HepG2 (cell line): Measurements from ENCODE around the gene GATAD2B. TPM values are rescaled to one million over a fixed set of nuclear protein-coding genes. Genes with fewer than 3 reads are reported as not detected.

ENCODE experiments used
- JDP2 ChIP-seq: sonication (generic); formaldehyde crosslinking; IDR thresholded peaks from 2 replicates; pipeline ENCODE4 v1.8.1; 2022; ENCODE audit warnings: missing genetic modification reagents, borderline replicate concordance
- KLF6 ChIP-seq: IDR thresholded peaks from 2 replicates; pipeline ENCODE4 v1.8.0; 2016; ENCODE audit warnings: missing biosample characterization, missing genetic modification reagents
- KMT2A ChIP-seq: sonication (generic); formaldehyde crosslinking; IDR thresholded peaks from 2 replicates; pipeline ENCODE4 v1.4.0; 2020; ENCODE audit warnings: missing genetic modification reagents
- MAFG ChIP-seq: sonication (generic); formaldehyde crosslinking; IDR thresholded peaks from 2 replicates; pipeline ENCODE4 v1.5.1; 2020; ENCODE audit warnings: mild to moderate bottlenecking, missing genetic modification reagents
- POLR2AphosphoS5 ChIP-seq: IDR thresholded peaks from 2 replicates; pipeline ENCODE4 v1.6.1; 2012; ENCODE audit warnings: low read depth, low read length
- POLR2G ChIP-seq: fragments of 200-400 bp; formaldehyde crosslinking; IDR thresholded peaks from 2 replicates; pipeline ENCODE4 v1.6.1; 2018; ENCODE audit warnings: mild to moderate bottlenecking, low read depth, low read length, moderate library complexity
- PRPF4 ChIP-seq: fragments of 200-400 bp; formaldehyde crosslinking; IDR thresholded peaks from 2 replicates; pipeline ENCODE4 v1.6.1; 2016; ENCODE audit warnings: low read length, low read depth; ENCODE audit not compliant: poor library complexity, severe bottlenecking
- SOX5 ChIP-seq: IDR thresholded peaks from 2 replicates; pipeline ENCODE4 v1.6.1; 2016; ENCODE audit warnings: borderline replicate concordance
- ZMYM3 ChIP-seq: sonication (generic); formaldehyde crosslinking; IDR thresholded peaks from 2 replicates; pipeline ENCODE4 v1.5.1; 2020; ENCODE audit warnings: mild to moderate bottlenecking, missing genetic modification reagents
- ZNF136 ChIP-seq: sonication (generic); formaldehyde crosslinking; IDR thresholded peaks from 2 replicates; pipeline ENCODE4 v1.8.1; 2022; ENCODE audit warnings: low read depth, mild to moderate bottlenecking, moderate library complexity, missing genetic modification reagents
- ZNF484 ChIP-seq: sonication (generic); formaldehyde crosslinking; IDR thresholded peaks from 2 replicates; pipeline ENCODE4 v1.5.1; 2020; ENCODE audit warnings: mild to moderate bottlenecking, low read depth, missing genetic modification reagents, borderline replicate concordance
- ZNF552 ChIP-seq: sonication (generic); formaldehyde crosslinking; IDR thresholded peaks from 2 replicates; pipeline ENCODE4 v1.9.0; 2022; ENCODE audit warnings: missing genetic modification reagents, mild to moderate bottlenecking, borderline replicate concordance
- ZNF7 ChIP-seq: IDR thresholded peaks from 2 replicates; pipeline ENCODE4 v1.6.1; 2016; ENCODE audit warnings: missing biosample characterization, missing genetic modification reagents
- ZNF83 ChIP-seq: sonication (generic); formaldehyde crosslinking; IDR thresholded peaks from 2 replicates; pipeline ENCODE4 v1.4.0; 2020; ENCODE audit warnings: missing genetic modification reagents, mild to moderate bottlenecking, borderline replicate concordance
- ZSCAN31 ChIP-seq: sonication (generic); formaldehyde crosslinking; IDR thresholded peaks from 2 replicates; pipeline ENCODE4 v1.5.0; 2020; ENCODE audit warnings: low read depth, mild to moderate bottlenecking, missing genetic modification reagents
- ZZZ3 ChIP-seq: sonication (generic); formaldehyde crosslinking; IDR thresholded peaks from 2 replicates; pipeline ENCODE4 v1.4.0; 2020; ENCODE audit warnings: missing genetic modification reagents, mild to moderate bottlenecking, borderline replicate concordance
- polyA plus RNA-seq, 8 experiments: library from polyadenylated mRNA; depleted of rRNA in 3 of 8; stranded (reverse) in 7 of 8; unstranded in 1 of 8; fragments of >200 nt; fragmentation: Illumina TruSeq in 4 of 8; extraction: Trizol in 4 of 8; gene quantifications; 2 replicates each; pipeline versions ENCODE4 v1.2.1 to v1.2.3, GENCODE V29; 2011 to 2016; ENCODE audit warnings: low read depth in 4 of 8, missing spikeins in 1 of 8, mixed read lengths in 1 of 8; ENCODE audit not compliant: insufficient read depth in 1 of 8
- total RNA-seq, 5 experiments: library from RNA; depleted of rRNA; stranded (reverse); fragments of >200 nt; fragmentation: Illumina TruSeq; extraction: Trizol; gene quantifications; 2 replicates each; pipeline ENCODE4 v1.2.3, GENCODE V29; 2016; ENCODE audit warnings: low read depth in 1 of 5
- TF ChIP-seq, protein P1 (sequence below): sonication (generic); formaldehyde crosslinking; IDR thresholded peaks from 2 replicates; pipeline ENCODE4 v1.4.0; 2020; ENCODE audit warnings: missing genetic modification reagents, borderline replicate concordance
- TF ChIP-seq, protein P2 (sequence below): sonication (generic); formaldehyde crosslinking; IDR thresholded peaks from 2 replicates; pipeline ENCODE4 v1.5.1; 2020; ENCODE audit warnings: mild to moderate bottlenecking, missing genetic modification reagents, moderate library complexity
- TF ChIP-seq, protein P3 (sequence below): sonication (generic); formaldehyde crosslinking; IDR thresholded peaks from 2 replicates; pipeline ENCODE4 v1.4.0; 2020; ENCODE audit warnings: missing genetic modification reagents
- TF ChIP-seq, protein P4 (sequence below): sonication (generic); formaldehyde crosslinking; IDR thresholded peaks from 2 replicates; pipeline ENCODE4 v1.5.0; 2020; ENCODE audit warnings: missing genetic modification reagents
- TF ChIP-seq, protein P5 (sequence below): sonication (generic); formaldehyde crosslinking; IDR thresholded peaks from 2 replicates; pipeline ENCODE4 v1.4.0; 2020; ENCODE audit warnings: mild to moderate bottlenecking, missing genetic modification reagents

Gene GATAD2B
- total and polyA plus RNA-seq, 2 of the 13 experiments (the other 11 are each of a cell fraction or from before 2014, with no cell fraction given): 3.2 to 5.2 TPM

DNA sequence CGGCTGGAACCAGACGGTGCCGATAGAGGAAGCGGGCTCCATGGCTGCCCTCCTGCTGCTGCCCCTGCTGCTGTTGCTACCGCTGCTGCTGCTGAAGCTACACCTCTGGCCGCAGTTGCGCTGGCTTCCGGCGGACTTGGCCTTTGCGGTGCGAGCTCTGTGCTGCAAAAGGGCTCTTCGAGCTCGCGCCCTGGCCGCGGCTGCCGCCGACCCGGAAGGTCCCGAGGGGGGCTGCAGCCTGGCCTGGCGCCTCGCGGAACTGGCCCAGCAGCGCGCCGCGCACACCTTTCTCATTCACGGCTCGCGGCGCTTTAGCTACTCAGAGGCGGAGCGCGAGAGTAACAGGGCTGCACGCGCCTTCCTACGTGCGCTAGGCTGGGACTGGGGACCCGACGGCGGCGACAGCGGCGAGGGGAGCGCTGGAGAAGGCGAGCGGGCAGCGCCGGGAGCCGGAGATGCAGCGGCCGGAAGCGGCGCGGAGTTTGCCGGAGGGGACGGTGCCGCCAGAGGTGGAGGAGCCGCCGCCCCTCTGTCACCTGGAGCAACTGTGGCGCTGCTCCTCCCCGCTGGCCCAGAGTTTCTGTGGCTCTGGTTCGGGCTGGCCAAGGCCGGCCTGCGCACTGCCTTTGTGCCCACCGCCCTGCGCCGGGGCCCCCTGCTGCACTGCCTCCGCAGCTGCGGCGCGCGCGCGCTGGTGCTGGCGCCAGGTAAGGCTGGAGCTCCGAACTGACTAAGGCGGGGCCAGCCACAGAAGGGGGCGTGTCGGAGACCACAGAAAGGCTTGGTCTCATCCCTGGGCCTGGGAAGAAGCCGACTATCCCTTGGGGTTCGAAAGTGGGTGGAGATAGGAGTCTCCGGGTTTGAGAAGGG lies 147.1 kb downstream of the GATAD2B start (continued):
- TF ChIP-seq, protein P1, sequence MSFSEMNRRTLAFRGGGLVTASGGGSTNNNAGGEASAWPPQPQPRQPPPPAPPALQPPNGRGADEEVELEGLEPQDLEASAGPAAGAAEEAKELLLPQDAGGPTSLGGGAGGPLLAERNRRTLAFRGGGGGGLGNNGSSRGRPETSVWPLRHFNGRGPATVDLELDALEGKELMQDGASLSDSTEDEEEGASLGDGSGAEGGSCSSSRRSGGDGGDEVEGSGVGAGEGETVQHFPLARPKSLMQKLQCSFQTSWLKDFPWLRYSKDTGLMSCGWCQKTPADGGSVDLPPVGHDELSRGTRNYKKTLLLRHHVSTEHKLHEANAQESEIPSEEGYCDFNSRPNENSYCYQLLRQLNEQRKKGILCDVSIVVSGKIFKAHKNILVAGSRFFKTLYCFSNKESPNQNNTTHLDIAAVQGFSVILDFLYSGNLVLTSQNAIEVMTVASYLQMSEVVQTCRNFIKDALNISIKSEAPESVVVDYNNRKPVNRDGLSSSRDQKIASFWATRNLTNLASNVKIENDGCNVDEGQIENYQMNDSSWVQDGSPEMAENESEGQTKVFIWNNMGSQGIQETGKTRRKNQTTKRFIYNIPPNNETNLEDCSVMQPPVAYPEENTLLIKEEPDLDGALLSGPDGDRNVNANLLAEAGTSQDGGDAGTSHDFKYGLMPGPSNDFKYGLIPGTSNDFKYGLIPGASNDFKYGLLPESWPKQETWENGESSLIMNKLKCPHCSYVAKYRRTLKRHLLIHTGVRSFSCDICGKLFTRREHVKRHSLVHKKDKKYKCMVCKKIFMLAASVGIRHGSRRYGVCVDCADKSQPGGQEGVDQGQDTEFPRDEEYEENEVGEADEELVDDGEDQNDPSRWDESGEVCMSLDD: no peak
- TF ChIP-seq ZNF136: no peak
- no peak for TF ChIP-seq ZNF7 (CRISPR knock-in tag)
- TF ChIP-seq JDP2 (CRISPR knock-in tag): no peak
- no peak; the same call in 1 of the 2 replicates for TF ChIP-seq ZNF83 (CRISPR knock-in tag)
- TF ChIP-seq ZNF552: no peak; the same call in 1 of the 2 replicates
- TF ChIP-seq ZNF484 (CRISPR knock-in tag): no peak
- TF ChIP-seq, protein P2, sequence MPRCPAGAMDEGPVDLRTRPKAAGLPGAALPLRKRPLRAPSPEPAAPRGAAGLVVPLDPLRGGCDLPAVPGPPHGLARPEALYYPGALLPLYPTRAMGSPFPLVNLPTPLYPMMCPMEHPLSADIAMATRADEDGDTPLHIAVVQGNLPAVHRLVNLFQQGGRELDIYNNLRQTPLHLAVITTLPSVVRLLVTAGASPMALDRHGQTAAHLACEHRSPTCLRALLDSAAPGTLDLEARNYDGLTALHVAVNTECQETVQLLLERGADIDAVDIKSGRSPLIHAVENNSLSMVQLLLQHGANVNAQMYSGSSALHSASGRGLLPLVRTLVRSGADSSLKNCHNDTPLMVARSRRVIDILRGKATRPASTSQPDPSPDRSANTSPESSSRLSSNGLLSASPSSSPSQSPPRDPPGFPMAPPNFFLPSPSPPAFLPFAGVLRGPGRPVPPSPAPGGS (CRISPR knock-in tag): peak; percentile 22; the same call in 1 of the 2 replicates
- no peak for TF ChIP-seq PRPF4
- TF ChIP-seq, protein P3, sequence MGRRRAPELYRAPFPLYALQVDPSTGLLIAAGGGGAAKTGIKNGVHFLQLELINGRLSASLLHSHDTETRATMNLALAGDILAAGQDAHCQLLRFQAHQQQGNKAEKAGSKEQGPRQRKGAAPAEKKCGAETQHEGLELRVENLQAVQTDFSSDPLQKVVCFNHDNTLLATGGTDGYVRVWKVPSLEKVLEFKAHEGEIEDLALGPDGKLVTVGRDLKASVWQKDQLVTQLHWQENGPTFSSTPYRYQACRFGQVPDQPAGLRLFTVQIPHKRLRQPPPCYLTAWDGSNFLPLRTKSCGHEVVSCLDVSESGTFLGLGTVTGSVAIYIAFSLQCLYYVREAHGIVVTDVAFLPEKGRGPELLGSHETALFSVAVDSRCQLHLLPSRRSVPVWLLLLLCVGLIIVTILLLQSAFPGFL: no peak
- TF ChIP-seq MAFG (CRISPR knock-in tag): no peak
- no peak; the same call in 1 of the 2 replicates for TF ChIP-seq ZZZ3
- TF ChIP-seq POLR2AphosphoS5: 0 out of 2 replicates have a peak, but pooled peaks have one; percentile 47
- TF ChIP-seq ZMYM3 (CRISPR knock-in tag): no peak
- peak; percentile 48 for TF ChIP-seq KMT2A (CRISPR knock-in tag)
- no peak for TF ChIP-seq SOX5
- TF ChIP-seq, protein P4, sequence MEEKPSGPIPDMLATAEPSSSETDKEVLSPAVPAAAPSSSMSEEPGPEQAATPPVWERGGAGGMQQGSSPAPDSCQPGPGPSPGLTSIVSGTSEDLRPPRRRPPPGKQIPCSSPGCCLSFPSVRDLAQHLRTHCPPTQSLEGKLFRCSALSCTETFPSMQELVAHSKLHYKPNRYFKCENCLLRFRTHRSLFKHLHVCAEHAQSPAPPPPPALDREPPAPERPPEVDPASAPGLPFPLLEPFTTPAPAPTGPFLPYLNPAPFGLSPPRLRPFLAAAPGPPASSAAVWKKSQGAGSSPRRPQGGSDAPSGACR (CRISPR knock-in tag): 0 out of 2 replicates have a peak, but pooled peaks have one; percentile 83
- peak; percentile 67; the same call in 1 of the 2 replicates for TF ChIP-seq KLF6 (CRISPR knock-in tag)
- TF ChIP-seq, protein P5, sequence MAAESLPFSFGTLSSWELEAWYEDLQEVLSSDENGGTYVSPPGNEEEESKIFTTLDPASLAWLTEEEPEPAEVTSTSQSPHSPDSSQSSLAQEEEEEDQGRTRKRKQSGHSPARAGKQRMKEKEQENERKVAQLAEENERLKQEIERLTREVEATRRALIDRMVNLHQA (CRISPR knock-in tag): no peak
- peak; percentile 46; the same call in 1 of the 2 replicates for TF ChIP-seq ZSCAN31 (CRISPR knock-in tag)
- peak; percentile 64 for TF ChIP-seq POLR2G
